GM12873 (cell line): ENCODE data around the gene CHAF1A.

Source experiments
- CTCF ChIP-seq: IDR thresholded peaks from 2 replicates; pipeline ENCODE4 v1.5.1; 2012; ENCODE audit warnings: low read depth, mild to moderate bottlenecking, moderate library complexity, low read length, control low read depth; ENCODE audit not compliant: insufficient read depth; ENCODE audit errors: missing control alignments

CHAF1A gene

GRCh38 chr19:4415352-4415751 lies 12.9 kb downstream of the CHAF1A start:
- TF ChIP-seq CTCF: no peak

- no peak for TF ChIP-seq CTCF
Observed at GRCh38 chr19:4416268-4416667, 13.8 kb downstream of the CHAF1A start.

- TF ChIP-seq CTCF: no peak
Observed at GRCh38 chr19:4423416-4424126, 21.1 kb downstream of the CHAF1A start.

GRCh38 chr19:4425537-4425936 lies 23.1 kb downstream of the CHAF1A start:
- TF ChIP-seq CTCF: no peak

GRCh38 chr19:4428326-4428975 lies 26.0 kb downstream of the CHAF1A start:
- TF ChIP-seq CTCF: no peak

- no peak for TF ChIP-seq CTCF
Observed at GRCh38 chr19:4429256-4429655, 26.8 kb downstream of the CHAF1A start.

- TF ChIP-seq CTCF: no peak
Observed at GRCh38 chr19:4429771-4430171, 27.3 kb downstream of the CHAF1A start.
